ENCODE data around the gene BAHCC1. TPM values are rescaled to one million over a fixed set of nuclear protein-coding genes. Genes with fewer than 3 reads are reported as not detected.

The BAHCC1 gene
- total RNA-seq, 5 donors from 2014 or later (not counting 1 experiment from before 2014, with no cell fraction given): 0.23 to 0.82 (median 0.33) TPM

DNA sequence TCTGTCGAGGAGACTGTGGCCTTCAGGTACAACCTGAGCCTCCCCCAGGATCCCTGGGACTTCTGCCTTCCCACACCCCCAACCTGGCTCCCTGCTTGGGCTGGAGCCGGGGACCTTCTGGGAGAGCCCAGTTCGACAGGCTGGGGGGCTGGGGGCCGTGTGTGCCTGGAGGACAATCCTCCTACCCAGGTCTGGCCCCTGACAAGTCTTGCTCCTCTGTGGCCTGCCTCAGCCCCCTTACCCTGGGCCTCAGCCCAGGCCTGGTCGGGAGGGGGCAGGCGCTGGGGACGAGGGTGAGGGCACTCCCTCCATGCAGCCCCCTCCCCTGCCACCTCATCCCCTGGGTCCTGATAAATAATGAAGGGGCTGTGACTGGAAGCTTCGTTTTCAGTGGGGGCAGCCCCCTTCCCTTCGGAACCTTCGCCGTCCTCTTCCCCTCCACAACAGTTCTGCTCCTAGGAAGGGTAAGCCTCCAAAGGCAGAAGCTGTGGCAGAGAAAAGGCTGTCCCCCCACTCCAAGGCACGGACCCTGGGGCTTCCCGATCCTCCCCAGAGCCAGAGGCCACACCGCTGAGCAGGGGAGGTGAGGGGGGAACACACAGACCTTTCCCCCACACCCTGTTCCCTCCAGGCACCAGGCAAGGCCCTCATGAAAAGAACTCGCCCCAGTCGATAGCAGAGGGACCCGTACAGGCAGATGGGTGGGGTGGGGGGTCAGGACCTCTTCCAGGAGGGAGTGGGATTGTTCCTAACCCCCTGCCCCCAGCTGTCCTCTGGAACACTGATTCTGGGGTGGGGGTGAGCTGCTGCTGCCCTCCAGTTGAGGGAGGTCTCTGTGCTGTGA, 5.0 kb upstream of the BAHCC1 start:
- Mint-ChIP-seq H3K27me3 (peaks cover 35 to 75% of the 10 kb centered on the region in 2 donors), H3K4me3 (no peak overlapping the region), H3K9me3 (no peaks in the 10 kb centered on the region), H3K36me3 (no peaks in the 10 kb centered on the region), H3K27ac (no peak overlapping the region), H3K4me1 (peaks cover 11 to 23% (median 16%) of the 10 kb centered on the region in 3 donors)
- CTCF ChIA-PET: no interaction called here
- H3K9me3 ChIP-seq: no peaks in the 10 kb centered on the region
- peaks cover 3 to 34% of the 10 kb centered on the region in 2 experiments for H3K4me1 ChIP-seq (ENCODE audit: control insufficient read depth in 1 of 2, extremely low read depth in 1 of 2, insufficient read depth in 2 of 2, low read length in 2 of 2)
- peaks cover 4 to 90% of the 10 kb centered on the region in 2 experiments for H3K27me3 ChIP-seq (replicated peaks in 1 of 2; ENCODE audit: control insufficient read depth in 2 of 2, extremely low read depth in 1 of 2, insufficient read depth in 2 of 2, low read length in 1 of 2)
- H3K4me3 ChIP-seq (ENCODE audit: control insufficient read depth in 1 of 2, extremely low read depth in 1 of 2, low read length in 1 of 2): no peak overlapping the region
- H3K27ac ChIP-seq (ENCODE audit: low read length): no peak overlapping the region
- 77% methylated on average over 4 of the region's 17 CpGs for WGBS (ENCODE audit: insufficient coverage)
- POLR2A ChIA-PET: no interaction called here
- no peaks in the 10 kb centered on the region for H3K36me3 ChIP-seq (ENCODE audit: control insufficient read depth in 2 of 2, extremely low read depth in 1 of 2, insufficient read depth in 1 of 2, low read length in 1 of 2)
- DNase-seq: no peak
- no peak for ATAC-seq (replicated peaks in 1 of 4)

DNA sequence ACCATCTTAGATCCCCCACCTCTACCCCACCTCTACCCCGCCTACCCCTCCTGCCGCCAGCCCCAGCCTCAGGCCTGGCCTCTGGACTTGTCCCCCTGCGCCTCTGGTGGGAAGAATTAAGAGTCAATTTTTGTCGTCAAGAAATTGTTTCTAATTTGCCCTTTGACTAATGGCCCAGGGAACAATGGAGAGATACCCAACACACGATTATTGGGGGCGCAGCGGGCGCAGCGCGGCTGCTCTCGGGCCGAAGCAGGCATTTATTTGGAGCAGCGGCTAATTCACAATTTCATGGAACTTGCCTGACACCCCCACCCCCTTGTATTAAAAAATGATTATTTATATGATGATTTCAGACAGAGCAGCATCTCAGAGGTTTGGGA, 4.4 kb upstream of the BAHCC1 start:
- ChIA-PET CTCF (no interaction called here), POLR2A (no interaction called here)
- peaks cover 4 to 89% of the 10 kb centered on the region in 2 experiments for H3K27me3 ChIP-seq (replicated peaks in 1 of 2; ENCODE audit: control insufficient read depth in 2 of 2, extremely low read depth in 1 of 2, insufficient read depth in 2 of 2, low read length in 1 of 2)
- H3K4me3 ChIP-seq (ENCODE audit: control insufficient read depth in 1 of 2, extremely low read depth in 1 of 2, low read length in 1 of 2): no peak overlapping the region
- Mint-ChIP-seq H3K27ac (no peak overlapping the region), H3K4me1 (peaks cover 13 to 26% (median 20%) of the 10 kb centered on the region in 3 donors), H3K36me3 (no peaks in the 10 kb centered on the region), H3K27me3 (peaks cover 33 to 73% of the 10 kb centered on the region in 2 donors), H3K9me3 (no peaks in the 10 kb centered on the region), H3K4me3 (no peak overlapping the region)
- WGBS (ENCODE audit: insufficient coverage): 98% methylated on average over 6 of the region's 13 CpGs
- no peak for ATAC-seq (replicated peaks in 1 of 4)
- no peaks in the 10 kb centered on the region for H3K36me3 ChIP-seq (ENCODE audit: control insufficient read depth in 2 of 2, extremely low read depth in 1 of 2, insufficient read depth in 1 of 2, low read length in 1 of 2)
- H3K9me3 ChIP-seq: no peaks in the 10 kb centered on the region
- H3K27ac ChIP-seq (ENCODE audit: low read length): no peak overlapping the region
- peaks cover 3 to 39% of the 10 kb centered on the region in 2 experiments for H3K4me1 ChIP-seq (ENCODE audit: control insufficient read depth in 1 of 2, extremely low read depth in 1 of 2, insufficient read depth in 2 of 2, low read length in 2 of 2)
- DNase-seq: no peak

DNA sequence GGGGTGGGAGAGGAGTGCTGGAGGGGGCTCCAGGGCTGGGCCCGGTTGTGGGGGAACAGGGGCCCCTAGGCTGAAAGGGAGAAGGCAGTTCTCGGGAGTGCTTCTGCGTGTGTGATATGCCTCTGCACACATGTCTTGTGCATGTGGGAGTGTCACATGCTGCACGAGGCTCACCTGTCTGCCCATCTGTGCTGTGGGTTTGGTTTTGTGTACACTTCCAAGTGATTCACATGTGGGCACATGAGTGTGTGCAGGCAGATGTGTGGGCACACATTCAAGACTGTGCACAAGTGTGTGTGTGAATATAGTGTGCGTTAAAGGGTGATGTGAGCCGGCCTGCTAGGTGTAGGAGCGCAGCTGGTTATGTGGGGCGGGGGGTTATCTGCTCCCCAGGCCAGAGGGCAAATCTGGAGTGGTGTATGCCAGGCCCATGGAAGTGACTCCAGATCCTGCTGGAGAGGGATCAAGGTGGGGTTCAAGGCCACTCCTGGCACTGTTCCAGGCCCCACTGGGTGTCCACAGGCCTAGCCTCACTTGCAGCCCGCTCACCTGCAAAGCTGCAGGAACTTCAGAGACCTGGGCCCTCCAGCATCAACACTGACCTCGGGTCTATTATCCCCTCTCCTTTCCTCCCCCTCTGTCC, 3.8 kb upstream of the BAHCC1 start:
- POLR2A ChIA-PET: no interaction called here
- no peaks in the 10 kb centered on the region for H3K9me3 ChIP-seq
- Mint-ChIP-seq H3K4me3 (no peak overlapping the region), H3K4me1 (peaks cover 13 to 26% (median 20%) of the 10 kb centered on the region in 3 donors), H3K36me3 (no peaks in the 10 kb centered on the region), H3K27me3 (peaks cover 28 to 67% of the 10 kb centered on the region in 2 donors), H3K9me3 (no peaks in the 10 kb centered on the region), H3K27ac (peak overlapping the region in 1 of 2 donors; percentile 63)
- H3K27me3 ChIP-seq (replicated peaks in 1 of 2; ENCODE audit: control insufficient read depth in 2 of 2, extremely low read depth in 1 of 2, insufficient read depth in 2 of 2, low read length in 1 of 2): peaks cover 4 to 88% of the 10 kb centered on the region in 2 experiments
- H3K4me1 ChIP-seq (ENCODE audit: control insufficient read depth in 1 of 2, extremely low read depth in 1 of 2, insufficient read depth in 2 of 2, low read length in 2 of 2): peaks cover 6 to 41% of the 10 kb centered on the region in 2 experiments
- CTCF ChIA-PET: no interaction called here
- ATAC-seq (replicated peaks in 1 of 4) (no peak), DNase-seq (no peak)
- H3K36me3 ChIP-seq (ENCODE audit: control insufficient read depth in 2 of 2, extremely low read depth in 1 of 2, insufficient read depth in 1 of 2, low read length in 1 of 2): no peaks in the 10 kb centered on the region
- H3K27ac ChIP-seq (ENCODE audit: low read length): no peak overlapping the region
- WGBS (ENCODE audit: insufficient coverage): 78% methylated on average over 8 of the region's 10 CpGs
- H3K4me3 ChIP-seq (ENCODE audit: control insufficient read depth in 1 of 2, extremely low read depth in 1 of 2, low read length in 1 of 2): no peak overlapping the region

DNA sequence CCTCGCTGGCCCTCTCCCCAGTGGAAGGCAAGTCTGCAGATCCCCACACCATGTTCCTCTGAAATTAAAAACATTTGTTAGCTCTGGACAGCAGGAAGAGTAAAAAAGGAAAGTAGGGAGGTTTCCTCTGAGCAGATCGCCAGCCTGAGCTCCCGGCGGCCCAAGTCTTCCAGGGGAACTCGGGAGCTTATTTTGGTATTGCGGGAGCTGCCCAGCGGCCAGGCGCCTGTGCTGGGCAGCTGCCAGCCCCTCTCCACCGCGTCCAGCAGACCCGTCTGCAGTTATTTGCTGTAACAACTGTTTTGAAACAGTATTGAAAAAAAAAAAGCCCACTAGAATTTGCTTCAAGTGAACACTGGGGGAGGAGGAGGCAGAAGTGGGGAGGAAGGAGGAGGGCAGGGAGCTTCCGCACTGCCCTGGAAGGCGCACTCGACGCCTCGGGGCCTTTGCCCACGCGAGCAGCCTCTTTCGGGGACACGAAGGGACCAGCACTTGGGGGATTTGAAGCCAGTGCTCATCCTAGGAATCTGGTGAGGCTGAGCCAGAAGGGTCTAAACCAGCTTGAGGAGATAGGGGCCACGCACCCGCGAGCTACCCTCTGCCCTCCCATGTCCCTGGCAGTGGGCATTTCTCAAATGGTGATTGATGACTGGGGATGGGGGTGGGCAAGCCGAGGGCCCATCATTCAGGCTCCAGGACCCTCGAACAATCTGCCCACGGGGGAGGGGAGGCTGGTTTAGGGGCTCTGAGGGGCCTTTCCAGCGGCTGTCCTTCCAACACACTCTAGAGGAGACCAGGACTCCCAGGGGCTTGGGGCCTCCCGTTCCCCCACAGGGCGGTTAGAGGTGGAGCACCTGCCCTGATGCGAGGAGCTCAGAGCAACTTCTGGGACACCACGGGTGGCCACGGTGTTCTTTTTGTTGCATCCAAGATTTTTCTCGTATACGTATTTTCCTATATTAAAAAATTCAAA, 3.0 kb upstream of the BAHCC1 start:
- ATAC-seq (replicated peaks in 1 of 4): no peak
- 77% methylated on average over 19 of the region's 34 CpGs for WGBS (ENCODE audit: insufficient coverage)
- Mint-ChIP-seq H3K27me3 (peaks cover 28 to 70% of the 10 kb centered on the region in 2 donors), H3K4me3 (peak overlapping the region in 2 of 3 donors; percentile 34 to 36), H3K27ac (peak overlapping the region in 1 of 2 donors; percentile 63), H3K4me1 (peaks cover 13 to 26% (median 20%) of the 10 kb centered on the region in 3 donors), H3K36me3 (no peaks in the 10 kb centered on the region), H3K9me3 (no peaks in the 10 kb centered on the region)
- H3K27me3 ChIP-seq (replicated peaks in 1 of 2; ENCODE audit: control insufficient read depth in 2 of 2, extremely low read depth in 1 of 2, insufficient read depth in 2 of 2, low read length in 1 of 2): peaks cover 4 to 91% of the 10 kb centered on the region in 2 experiments
- H3K4me3 ChIP-seq (ENCODE audit: control insufficient read depth in 1 of 2, extremely low read depth in 1 of 2, low read length in 1 of 2): no peak overlapping the region
- H3K4me1 ChIP-seq (ENCODE audit: control insufficient read depth in 1 of 2, extremely low read depth in 1 of 2, insufficient read depth in 2 of 2, low read length in 2 of 2): peaks cover 13 to 45% of the 10 kb centered on the region in 2 experiments
- H3K9me3 ChIP-seq: no peaks in the 10 kb centered on the region
- DNase-seq: no peak
- CTCF ChIA-PET: no interaction called here
- POLR2A ChIA-PET: no interaction called here
- no peak overlapping the region for H3K27ac ChIP-seq (ENCODE audit: low read length)
- H3K36me3 ChIP-seq (ENCODE audit: control insufficient read depth in 2 of 2, extremely low read depth in 1 of 2, insufficient read depth in 1 of 2, low read length in 1 of 2): no peaks in the 10 kb centered on the region

DNA sequence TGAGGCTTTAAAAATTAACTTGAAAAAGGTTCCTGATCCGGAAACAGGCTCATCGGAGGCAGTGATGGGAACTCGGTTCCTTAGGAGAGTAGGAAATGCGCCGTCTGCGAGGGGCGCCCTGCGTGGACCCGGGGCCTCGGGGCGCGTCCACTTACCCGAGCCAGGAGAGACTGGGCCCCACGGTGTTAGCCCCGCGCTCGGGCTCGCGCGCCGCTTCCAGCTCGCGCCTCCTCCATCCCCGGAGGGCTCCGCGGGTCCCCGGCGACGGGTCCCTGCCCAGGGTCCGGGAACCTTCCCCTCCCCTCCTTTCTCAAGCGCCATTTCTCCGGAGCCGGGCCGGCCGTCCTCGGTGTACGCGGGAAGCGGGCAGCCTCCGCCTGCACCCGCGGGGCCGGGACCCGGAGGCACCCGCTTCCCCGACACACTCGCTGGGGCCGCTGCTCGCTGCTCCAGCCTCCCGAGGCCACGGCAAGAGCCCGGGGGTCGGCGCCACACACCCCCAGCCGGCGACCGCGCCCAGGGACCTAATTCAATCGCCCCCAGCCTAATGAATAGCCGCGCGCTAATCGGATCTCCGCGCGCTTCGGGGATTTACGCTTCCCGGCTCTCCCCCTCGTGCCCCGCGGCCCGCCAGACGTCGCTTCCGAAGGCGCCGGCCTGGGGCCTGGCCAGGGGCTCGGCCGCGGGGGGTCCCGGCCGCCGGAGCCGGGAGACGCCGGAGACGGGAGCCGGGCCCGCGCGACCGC, 2.2 kb upstream of the BAHCC1 start:
- Histone ChIP-seq H3K4me3 (ENCODE audit: control insufficient read depth in 1 of 2, extremely low read depth in 1 of 2, low read length in 1 of 2) (no peak overlapping the region), H3K36me3 (ENCODE audit: control insufficient read depth in 2 of 2, extremely low read depth in 1 of 2, insufficient read depth in 1 of 2, low read length in 1 of 2) (no peaks in the 10 kb centered on the region), H3K27ac (ENCODE audit: low read length) (no peak overlapping the region), H3K27me3 (replicated peaks in 1 of 2; ENCODE audit: control insufficient read depth in 2 of 2, extremely low read depth in 1 of 2, insufficient read depth in 2 of 2, low read length in 1 of 2) (peaks cover 4 to 90% of the 10 kb centered on the region in 2 experiments), H3K9me3 (no peaks in the 10 kb centered on the region), H3K4me1 (ENCODE audit: control insufficient read depth in 1 of 2, extremely low read depth in 1 of 2, insufficient read depth in 2 of 2, low read length in 2 of 2) (peaks cover 15 to 46% of the 10 kb centered on the region in 2 experiments)
- H3K36me3 Mint-ChIP-seq: no peaks in the 10 kb centered on the region
- 6% methylated on average over 87 of the region's 93 CpGs for WGBS (ENCODE audit: insufficient coverage)
- H3K27ac Mint-ChIP-seq: no peak overlapping the region
- H3K9me3 Mint-ChIP-seq: no peaks in the 10 kb centered on the region
- POLR2A ChIA-PET: no interaction called here
- CTCF ChIA-PET: no interaction called here
- peaks cover 18 to 28% (median 23%) of the 10 kb centered on the region in 3 donors for H3K4me1 Mint-ChIP-seq
- peaks cover 32 to 70% of the 10 kb centered on the region in 2 donors for H3K27me3 Mint-ChIP-seq
- ATAC-seq (replicated peaks in 1 of 4): no peak
- peak overlapping the region in 2 of 3 donors; percentile 12 to 34 for H3K4me3 Mint-ChIP-seq
- no peak for DNase-seq

All from T-cell (primary cell).